Measurements from ENCODE around the gene CTRB1. TPM values are rescaled to one million over a fixed set of nuclear protein-coding genes. Genes with fewer than 3 reads are reported as not detected.
"Not testable (repeated sequence)": the region's sequence is repeated elsewhere in the genome, so short reads cannot be mapped to it uniquely, and the experiment has no call there.

The CTRB1 gene
- total RNA-seq, 1 donor: not detected

DNA sequence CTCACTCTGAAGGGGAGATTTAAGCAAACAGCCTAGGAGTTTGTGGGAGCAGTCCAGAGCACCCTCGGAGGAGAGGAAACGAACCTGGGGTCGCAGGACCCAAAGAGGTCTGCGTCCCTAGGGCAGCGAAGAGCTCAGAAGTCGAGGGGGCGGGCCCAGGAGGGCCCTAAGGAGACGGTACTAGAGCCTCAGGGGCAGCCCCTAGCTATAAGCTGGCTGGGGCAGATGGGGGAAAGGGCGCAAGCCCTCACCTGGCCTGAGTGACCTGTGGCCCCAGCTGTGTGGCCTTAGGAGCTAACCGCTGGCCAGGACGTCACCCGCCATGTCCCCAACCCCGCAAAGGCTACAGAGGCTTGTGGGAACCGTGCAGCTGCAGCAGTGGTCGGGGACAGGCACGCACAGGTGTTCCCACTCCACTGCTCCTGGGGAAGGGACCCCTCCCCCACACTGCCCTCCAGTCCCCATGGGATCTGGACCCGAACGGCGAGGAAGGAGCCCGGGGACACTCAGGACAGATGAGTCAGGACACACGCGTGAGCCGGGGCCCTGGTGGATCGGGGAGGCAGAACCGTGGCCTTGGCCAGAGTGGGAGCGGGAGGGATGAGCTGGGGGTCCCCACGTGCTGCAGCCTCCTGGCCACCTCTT lies 9.8 kb upstream of the CTRB1 start:
- no peak overlapping the region for H2AFZ ChIP-seq (ENCODE audit: low read length)
- H3K36me3 ChIP-seq (ENCODE audit: insufficient read depth, low read length): no peaks in the 10 kb centered on the region
- no peaks in the 10 kb centered on the region for H3K4me1 ChIP-seq (ENCODE audit: insufficient read depth, low read length)
- H3K79me2 ChIP-seq (ENCODE audit: insufficient read depth, low read length): no peaks in the 10 kb centered on the region
- DNase-seq (ENCODE audit: insufficient read length, low spot score, missing footprints): peak; percentile 78
- no peak overlapping the region for H3K27ac ChIP-seq (ENCODE audit: low read depth, low read length)
- H3K4me3 ChIP-seq (ENCODE audit: insufficient read depth, low read length): no peak overlapping the region
- H3K4me2 ChIP-seq (ENCODE audit: insufficient read depth, low read length): no peak overlapping the region
- H4K20me1 ChIP-seq (ENCODE audit: insufficient read depth, low read length): no peaks in the 10 kb centered on the region
- no peaks in the 10 kb centered on the region for H3K27me3 ChIP-seq (ENCODE audit: insufficient read depth, low read length)
- no peaks in the 10 kb centered on the region for H3K9me3 ChIP-seq (ENCODE audit: low read depth, low read length)
- TF ChIP-seq, protein P1, sequence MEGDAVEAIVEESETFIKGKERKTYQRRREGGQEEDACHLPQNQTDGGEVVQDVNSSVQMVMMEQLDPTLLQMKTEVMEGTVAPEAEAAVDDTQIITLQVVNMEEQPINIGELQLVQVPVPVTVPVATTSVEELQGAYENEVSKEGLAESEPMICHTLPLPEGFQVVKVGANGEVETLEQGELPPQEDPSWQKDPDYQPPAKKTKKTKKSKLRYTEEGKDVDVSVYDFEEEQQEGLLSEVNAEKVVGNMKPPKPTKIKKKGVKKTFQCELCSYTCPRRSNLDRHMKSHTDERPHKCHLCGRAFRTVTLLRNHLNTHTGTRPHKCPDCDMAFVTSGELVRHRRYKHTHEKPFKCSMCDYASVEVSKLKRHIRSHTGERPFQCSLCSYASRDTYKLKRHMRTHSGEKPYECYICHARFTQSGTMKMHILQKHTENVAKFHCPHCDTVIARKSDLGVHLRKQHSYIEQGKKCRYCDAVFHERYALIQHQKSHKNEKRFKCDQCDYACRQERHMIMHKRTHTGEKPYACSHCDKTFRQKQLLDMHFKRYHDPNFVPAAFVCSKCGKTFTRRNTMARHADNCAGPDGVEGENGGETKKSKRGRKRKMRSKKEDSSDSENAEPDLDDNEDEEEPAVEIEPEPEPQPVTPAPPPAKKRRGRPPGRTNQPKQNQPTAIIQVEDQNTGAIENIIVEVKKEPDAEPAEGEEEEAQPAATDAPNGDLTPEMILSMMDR (IDR thresholded peaks at IDR 0.05; ENCODE audit: extremely low read depth, low read depth, low read length): no peak

DNA sequence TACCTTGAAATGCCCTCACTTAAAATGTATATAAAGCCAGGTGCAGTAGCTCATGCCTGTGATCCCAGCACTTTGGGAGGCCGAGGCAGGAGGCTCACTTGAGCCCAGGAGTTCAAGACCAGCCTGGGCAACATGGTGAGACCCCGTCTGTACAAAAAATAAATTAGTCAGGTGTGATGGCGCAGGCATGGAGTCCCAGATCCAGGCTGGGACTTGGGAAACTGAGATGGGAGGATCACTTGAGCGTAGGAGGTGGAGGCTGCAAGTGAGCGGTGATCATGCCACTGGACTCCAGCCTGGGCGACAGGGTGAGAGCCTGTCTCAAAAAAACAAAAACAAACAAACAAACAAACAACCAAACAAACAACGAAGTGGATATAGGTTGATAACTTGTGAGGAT lies 9.3 kb upstream of the CTRB1 start:
- not testable (repeated sequence) for H3K4me2 ChIP-seq (ENCODE audit: insufficient read depth, low read length); H3K27me3 ChIP-seq (ENCODE audit: insufficient read depth, low read length); H3K36me3 ChIP-seq (ENCODE audit: insufficient read depth, low read length); H3K27ac ChIP-seq (ENCODE audit: low read depth, low read length); H3K9me3 ChIP-seq (ENCODE audit: low read depth, low read length); H3K4me1 ChIP-seq (ENCODE audit: insufficient read depth, low read length); H4K20me1 ChIP-seq (ENCODE audit: insufficient read depth, low read length); H3K79me2 ChIP-seq (ENCODE audit: insufficient read depth, low read length); H2AFZ ChIP-seq (ENCODE audit: low read length); H3K4me3 ChIP-seq (ENCODE audit: insufficient read depth, low read length)
- peak; percentile 57 for DNase-seq (ENCODE audit: insufficient read length, low spot score, missing footprints)

DNA sequence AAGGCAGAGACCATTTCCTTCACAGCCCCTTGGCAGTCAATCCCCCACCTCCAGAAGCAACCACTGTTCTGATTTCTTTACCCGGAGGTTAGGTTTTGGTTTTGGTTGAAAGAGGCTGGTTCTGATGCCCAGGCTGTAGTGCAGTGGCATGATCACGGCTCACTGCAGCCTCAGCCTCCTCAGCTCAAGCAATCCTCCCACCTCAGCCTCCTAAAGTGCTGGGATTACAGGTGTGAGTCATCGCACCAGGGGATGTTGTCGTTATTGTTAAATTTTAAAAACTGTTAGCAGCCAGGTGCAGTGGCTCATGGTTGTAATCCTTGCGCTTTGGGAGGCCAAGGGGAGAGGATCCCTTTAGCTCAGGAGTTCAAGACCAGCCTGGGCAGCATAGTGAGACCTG lies 8.8 kb upstream of the CTRB1 start:
- H3K27ac ChIP-seq (ENCODE audit: low read depth, low read length): no peak overlapping the region
- H3K79me2 ChIP-seq (ENCODE audit: insufficient read depth, low read length): no peaks in the 10 kb centered on the region
- no peak overlapping the region for H3K4me2 ChIP-seq (ENCODE audit: insufficient read depth, low read length)
- no peaks in the 10 kb centered on the region for H3K27me3 ChIP-seq (ENCODE audit: insufficient read depth, low read length)
- H3K4me1 ChIP-seq (ENCODE audit: insufficient read depth, low read length): no peaks in the 10 kb centered on the region
- H3K36me3 ChIP-seq (ENCODE audit: insufficient read depth, low read length): no peaks in the 10 kb centered on the region
- H3K4me3 ChIP-seq (ENCODE audit: insufficient read depth, low read length): no peak overlapping the region
- H3K9me3 ChIP-seq (ENCODE audit: low read depth, low read length): no peaks in the 10 kb centered on the region
- TF ChIP-seq, protein P1 (IDR thresholded peaks at IDR 0.05; ENCODE audit: extremely low read depth, low read depth, low read length): no peak
- H4K20me1 ChIP-seq (ENCODE audit: insufficient read depth, low read length): no peaks in the 10 kb centered on the region
- peak; percentile 48 for DNase-seq (ENCODE audit: insufficient read length, low spot score, missing footprints)
- no peak overlapping the region for H2AFZ ChIP-seq (ENCODE audit: low read length)

DNA sequence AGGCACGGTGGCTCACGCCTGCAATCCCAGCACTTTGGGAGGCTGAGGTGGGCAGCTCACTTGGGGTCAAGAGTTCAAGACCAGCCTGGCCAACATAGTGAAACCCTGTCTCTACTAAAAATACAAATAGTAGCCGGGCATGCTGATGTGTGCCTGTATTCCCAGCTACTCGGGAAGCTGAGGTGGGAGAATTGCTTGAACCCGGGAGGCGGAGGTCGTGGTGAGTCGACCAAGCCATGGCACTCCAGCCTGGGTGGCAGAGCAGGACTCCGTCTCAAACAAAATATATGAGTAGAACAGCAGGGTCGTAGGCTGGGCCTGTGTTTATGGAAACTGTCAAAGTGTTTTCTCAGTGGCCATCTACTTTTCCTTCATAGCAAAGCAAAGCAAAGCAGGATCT lies 7.5 kb upstream of the CTRB1 start:
- H3K36me3 ChIP-seq (ENCODE audit: insufficient read depth, low read length); H2AFZ ChIP-seq (ENCODE audit: low read length); H3K27me3 ChIP-seq (ENCODE audit: insufficient read depth, low read length); H3K4me3 ChIP-seq (ENCODE audit: insufficient read depth, low read length); H3K9me3 ChIP-seq (ENCODE audit: low read depth, low read length); H3K4me2 ChIP-seq (ENCODE audit: insufficient read depth, low read length); H3K4me1 ChIP-seq (ENCODE audit: insufficient read depth, low read length); H4K20me1 ChIP-seq (ENCODE audit: insufficient read depth, low read length); H3K79me2 ChIP-seq (ENCODE audit: insufficient read depth, low read length); H3K27ac ChIP-seq (ENCODE audit: low read depth, low read length): not testable (repeated sequence)
- DNase-seq (ENCODE audit: insufficient read length, low spot score, missing footprints): peak; percentile 51

DNA sequence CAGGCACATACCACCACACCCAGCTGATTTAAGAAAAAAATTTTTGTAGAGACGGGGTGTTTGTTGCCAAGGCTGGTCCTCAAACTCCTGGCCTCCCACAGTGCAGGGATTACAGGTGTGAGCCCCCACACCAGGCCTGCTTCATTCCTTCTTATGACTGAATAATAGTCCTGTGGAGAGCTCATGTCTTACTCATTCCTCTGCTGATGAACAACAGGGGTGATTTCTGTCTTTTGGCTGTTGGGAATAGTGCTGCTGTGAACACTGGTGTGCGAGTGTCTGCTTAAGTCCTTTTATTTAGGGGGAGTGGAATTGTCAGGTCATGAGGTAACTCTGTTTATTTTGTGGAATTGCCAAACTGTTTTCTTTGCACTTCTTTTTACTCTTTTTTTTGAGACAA lies 2.7 kb upstream of the CTRB1 start:
- Histone ChIP-seq H3K4me3 (ENCODE audit: insufficient read depth, low read length) (no peak overlapping the region), H4K20me1 (ENCODE audit: insufficient read depth, low read length) (no peaks in the 10 kb centered on the region), H3K27me3 (ENCODE audit: insufficient read depth, low read length) (no peaks in the 10 kb centered on the region), H2AFZ (ENCODE audit: low read length) (no peak overlapping the region), H3K79me2 (ENCODE audit: insufficient read depth, low read length) (no peaks in the 10 kb centered on the region), H3K4me1 (ENCODE audit: insufficient read depth, low read length) (no peaks in the 10 kb centered on the region), H3K27ac (ENCODE audit: low read depth, low read length) (no peak overlapping the region), H3K36me3 (ENCODE audit: insufficient read depth, low read length) (no peaks in the 10 kb centered on the region), H3K4me2 (ENCODE audit: insufficient read depth, low read length) (no peak overlapping the region), H3K9me3 (ENCODE audit: low read depth, low read length) (no peaks in the 10 kb centered on the region)
- TF ChIP-seq, protein P1 (IDR thresholded peaks at IDR 0.05; ENCODE audit: extremely low read depth, low read depth, low read length): no peak
- DNase-seq (ENCODE audit: insufficient read length, low spot score, missing footprints): peak; percentile 46

Measured in osteoblast (primary cell).